ENCODE measurements around the gene IGIP.

DNA sequence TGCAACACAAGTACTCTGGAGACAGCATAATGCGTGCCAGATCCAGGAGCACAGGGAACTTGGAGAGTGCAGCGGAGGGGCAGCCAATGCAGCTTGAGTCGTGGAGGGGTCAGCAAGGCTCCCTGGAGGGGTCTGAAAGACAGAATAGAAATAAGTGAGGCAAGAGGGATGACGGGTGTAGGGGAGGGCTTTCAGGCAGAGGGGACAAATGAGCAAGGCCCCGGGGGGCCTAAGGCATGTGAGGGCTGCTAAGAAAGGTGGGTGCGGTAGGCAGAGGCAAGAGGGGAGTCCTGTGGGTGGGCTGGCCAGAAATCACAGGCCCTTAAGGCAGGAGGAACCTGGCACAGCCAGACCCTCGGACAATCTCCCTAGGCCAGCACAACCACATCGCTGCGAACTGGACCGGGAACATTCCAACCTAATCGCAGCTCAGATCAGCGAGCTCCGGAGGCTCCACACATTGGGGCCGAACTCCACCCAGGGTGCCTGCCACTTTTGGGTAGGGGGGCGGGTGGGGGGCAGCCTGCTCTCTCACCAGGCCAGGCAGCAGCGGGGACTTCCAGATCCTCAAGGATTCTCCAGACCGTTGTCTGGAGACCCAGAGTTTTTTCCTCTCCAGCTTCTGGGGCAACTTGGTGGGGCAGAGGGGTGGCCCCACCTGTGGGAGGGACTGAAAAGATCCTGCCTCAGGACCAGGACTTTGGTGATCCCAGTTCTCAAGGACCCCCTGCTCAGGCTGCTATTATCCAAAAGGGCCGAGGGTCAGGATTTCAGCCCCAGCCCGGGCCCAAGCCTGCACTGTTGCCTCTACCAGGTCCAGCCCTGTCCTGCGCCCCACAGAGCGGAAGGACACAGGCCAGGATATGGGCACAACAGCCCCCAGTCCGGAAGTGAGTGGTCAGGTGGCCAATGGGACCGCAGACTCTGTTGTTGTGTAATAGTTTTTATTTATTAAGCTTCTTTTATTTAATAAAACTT, 26.6 kb downstream of the IGIP start:
- TF ChIP-seq EP300 (IDR thresholded peaks at IDR 0.05): no peak
- TF ChIP-seq, protein P1, sequence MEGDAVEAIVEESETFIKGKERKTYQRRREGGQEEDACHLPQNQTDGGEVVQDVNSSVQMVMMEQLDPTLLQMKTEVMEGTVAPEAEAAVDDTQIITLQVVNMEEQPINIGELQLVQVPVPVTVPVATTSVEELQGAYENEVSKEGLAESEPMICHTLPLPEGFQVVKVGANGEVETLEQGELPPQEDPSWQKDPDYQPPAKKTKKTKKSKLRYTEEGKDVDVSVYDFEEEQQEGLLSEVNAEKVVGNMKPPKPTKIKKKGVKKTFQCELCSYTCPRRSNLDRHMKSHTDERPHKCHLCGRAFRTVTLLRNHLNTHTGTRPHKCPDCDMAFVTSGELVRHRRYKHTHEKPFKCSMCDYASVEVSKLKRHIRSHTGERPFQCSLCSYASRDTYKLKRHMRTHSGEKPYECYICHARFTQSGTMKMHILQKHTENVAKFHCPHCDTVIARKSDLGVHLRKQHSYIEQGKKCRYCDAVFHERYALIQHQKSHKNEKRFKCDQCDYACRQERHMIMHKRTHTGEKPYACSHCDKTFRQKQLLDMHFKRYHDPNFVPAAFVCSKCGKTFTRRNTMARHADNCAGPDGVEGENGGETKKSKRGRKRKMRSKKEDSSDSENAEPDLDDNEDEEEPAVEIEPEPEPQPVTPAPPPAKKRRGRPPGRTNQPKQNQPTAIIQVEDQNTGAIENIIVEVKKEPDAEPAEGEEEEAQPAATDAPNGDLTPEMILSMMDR (IDR thresholded peaks at IDR 0.05): no peak

Measured in suprapubic skin (tissue), 3 donors.